ENCODE measurements around the gene JAKMIP2. TPM values are rescaled to one million over a fixed set of nuclear protein-coding genes. Genes with fewer than 3 reads are reported as not detected.
"Not testable (repeated sequence)": the region's sequence is repeated elsewhere in the genome, so short reads cannot be mapped to it uniquely, and the experiment has no call there.

The JAKMIP2 gene
- 0.02 and 0.19 TPM in 2 replicates for polyA plus RNA-seq (2011; rRNA removed)
- polyA minus RNA-seq (2011; rRNA and poly(A)+ RNA removed), result 0.46 TPM in 1 of 2 replicates, not detected in the other

DNA sequence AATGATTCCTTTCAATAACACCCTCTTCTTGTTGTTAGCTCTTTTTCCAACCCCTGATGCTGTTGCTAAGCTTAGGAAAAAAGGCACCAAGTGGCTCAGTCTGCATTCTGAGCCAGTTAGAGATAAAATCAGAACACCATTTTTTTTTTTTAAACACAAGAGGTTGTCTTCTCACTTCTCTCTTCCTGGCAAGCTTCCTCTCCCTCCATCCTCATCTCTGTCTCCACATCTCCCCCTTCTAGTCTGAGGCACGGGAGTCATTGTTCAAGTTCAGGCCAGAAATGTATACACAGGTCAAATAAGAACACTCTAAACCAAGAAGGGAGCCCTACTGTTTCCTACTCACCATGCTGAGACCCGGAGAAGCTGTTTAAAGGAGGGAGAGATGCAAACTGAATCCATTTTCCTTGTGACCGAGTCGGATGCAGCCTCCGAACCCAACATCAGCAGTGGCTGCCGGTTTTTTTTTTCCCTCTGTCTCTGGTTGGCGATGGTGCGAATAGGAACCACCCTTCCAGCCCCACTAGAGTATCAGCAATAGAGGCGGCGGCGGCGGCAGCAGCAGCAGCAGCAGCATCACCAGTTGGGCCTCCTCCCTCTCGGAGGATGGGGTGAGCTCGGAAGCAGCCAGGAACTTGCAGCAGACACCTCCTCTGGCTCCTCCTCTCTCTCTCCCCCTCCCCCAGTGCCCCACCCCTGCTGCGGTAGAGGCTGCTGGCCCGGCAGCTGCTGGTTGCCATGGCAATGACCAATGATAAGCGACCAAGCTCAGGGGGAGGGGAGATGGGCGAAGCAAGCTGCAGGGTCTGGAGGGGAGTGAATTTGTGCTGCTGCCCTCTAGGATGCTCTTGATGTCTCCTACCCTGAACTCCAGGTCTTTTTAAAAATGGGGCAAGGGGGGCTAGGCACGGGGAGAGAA lies at the start of gene JAKMIP2:
Gene JAKMIP2, minus strand, starts transcription at position 619 of the 919 bp plus-strand sequence. CDS start 110,922 bp downstream, outside the sequence.
- no peaks in the 10 kb centered on the region for H3K27me3 ChIP-seq (ENCODE audit: control insufficient read depth, insufficient read depth, low read length)
- H3K27ac ChIP-seq (ENCODE audit: low read depth, low read length), result no peak within 1 kb of the TSS
- ChIA-PET CTCF (no interaction called here), POLR2A (no interaction called here)
- H3K4me3 ChIP-seq (ENCODE audit: low read depth, low read length), result no peak within 1 kb of the TSS
- TF ChIP-seq, protein P1, sequence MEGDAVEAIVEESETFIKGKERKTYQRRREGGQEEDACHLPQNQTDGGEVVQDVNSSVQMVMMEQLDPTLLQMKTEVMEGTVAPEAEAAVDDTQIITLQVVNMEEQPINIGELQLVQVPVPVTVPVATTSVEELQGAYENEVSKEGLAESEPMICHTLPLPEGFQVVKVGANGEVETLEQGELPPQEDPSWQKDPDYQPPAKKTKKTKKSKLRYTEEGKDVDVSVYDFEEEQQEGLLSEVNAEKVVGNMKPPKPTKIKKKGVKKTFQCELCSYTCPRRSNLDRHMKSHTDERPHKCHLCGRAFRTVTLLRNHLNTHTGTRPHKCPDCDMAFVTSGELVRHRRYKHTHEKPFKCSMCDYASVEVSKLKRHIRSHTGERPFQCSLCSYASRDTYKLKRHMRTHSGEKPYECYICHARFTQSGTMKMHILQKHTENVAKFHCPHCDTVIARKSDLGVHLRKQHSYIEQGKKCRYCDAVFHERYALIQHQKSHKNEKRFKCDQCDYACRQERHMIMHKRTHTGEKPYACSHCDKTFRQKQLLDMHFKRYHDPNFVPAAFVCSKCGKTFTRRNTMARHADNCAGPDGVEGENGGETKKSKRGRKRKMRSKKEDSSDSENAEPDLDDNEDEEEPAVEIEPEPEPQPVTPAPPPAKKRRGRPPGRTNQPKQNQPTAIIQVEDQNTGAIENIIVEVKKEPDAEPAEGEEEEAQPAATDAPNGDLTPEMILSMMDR (IDR thresholded peaks at IDR 0.05; ENCODE audit: low read depth, low read length), result no peak
- no peaks in the 10 kb centered on the region for H3K9me3 ChIP-seq (ENCODE audit: control insufficient read depth, insufficient read depth, low read length)
- DNase-seq (ENCODE audit: low read depth, low spot score), result no peak

DNA sequence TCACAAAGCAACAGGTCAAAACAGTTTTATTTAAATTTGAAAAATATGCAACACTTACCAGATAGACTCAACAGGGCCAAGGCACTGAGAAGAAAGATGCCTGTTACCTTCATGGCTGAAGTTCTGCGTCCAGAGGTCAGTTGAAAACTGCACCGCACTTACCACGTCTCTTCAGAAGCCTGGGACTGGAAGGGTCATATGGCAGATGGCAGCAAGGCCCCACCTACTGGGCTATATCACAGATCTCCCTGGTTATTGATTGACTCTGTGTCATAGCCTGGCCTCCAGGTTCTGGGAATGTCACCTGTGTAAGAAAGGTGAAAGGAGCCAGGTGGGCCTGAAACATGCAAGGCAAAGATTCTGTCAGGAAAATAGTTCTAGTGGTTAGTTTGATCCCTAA lies 48.9 kb upstream of the JAKMIP2 start, which contains the start of gene SPINK1:
Gene SPINK1, minus strand, starts transcription at position 207 of the 400 bp plus-strand sequence. Its CDS starts 94 bp downstream, at position 113.
- no peak within 1 kb of the TSS for H3K27ac ChIP-seq (ENCODE audit: low read depth, low read length)
- CTCF ChIA-PET, result no interaction called here
- H3K27me3 ChIP-seq (ENCODE audit: control insufficient read depth, insufficient read depth, low read length), result no peaks in the 10 kb centered on the region
- no peaks in the 10 kb centered on the region for H3K9me3 ChIP-seq (ENCODE audit: control insufficient read depth, insufficient read depth, low read length)
- no peak for DNase-seq (ENCODE audit: low read depth, low spot score)
- no peak within 1 kb of the TSS for H3K4me3 ChIP-seq (ENCODE audit: low read depth, low read length)
- POLR2A ChIA-PET, result no interaction called here
- TF ChIP-seq, protein P1 (IDR thresholded peaks at IDR 0.05; ENCODE audit: low read depth, low read length), result no peak

DNA sequence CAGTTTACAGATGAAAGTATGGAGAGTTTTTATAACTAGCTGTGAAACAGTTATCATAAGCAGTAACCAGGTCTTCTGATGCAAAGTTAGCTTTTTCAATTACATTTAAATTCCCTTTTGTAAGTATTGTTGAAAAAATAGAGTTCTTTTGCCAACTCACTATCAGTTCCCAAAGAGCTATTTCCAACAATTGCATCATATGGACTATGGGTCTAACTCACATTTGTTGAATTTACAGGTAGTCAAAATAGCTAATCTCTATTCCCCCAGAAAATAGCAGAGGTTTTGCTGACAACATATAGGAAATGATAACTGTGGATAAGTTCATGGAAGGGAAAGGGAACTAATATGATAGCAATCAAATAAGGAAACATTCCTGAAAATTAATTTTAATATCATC lies 47.5 kb upstream of the JAKMIP2 start:
- TF ChIP-seq, protein P1 (IDR thresholded peaks at IDR 0.05; ENCODE audit: low read depth, low read length), result no peak
- DNase-seq (ENCODE audit: low read depth, low spot score), result no peak

DNA sequence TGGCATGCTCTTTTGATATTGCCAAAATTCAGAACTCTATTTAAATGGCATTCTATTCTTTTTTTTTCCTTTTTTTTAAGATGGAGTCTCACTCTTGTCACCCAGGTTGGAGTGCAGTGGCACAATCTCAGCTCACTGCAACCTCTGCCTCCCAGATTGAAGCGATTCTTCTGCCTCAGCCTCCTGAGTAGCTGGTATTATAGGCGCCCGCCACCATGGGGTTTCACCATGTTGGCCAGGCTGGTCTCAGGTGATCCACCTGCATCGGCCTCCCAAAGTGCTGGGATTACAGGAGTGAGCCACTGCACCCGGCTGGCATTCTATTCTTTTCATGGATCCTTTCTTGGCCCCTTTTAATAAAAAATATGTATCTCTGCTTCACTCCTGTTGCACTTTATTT lies 44.5 kb upstream of the JAKMIP2 start:
- POLR2A ChIA-PET; DNase-seq (ENCODE audit: low read depth, low spot score); H3K27me3 ChIP-seq (ENCODE audit: control insufficient read depth, insufficient read depth, low read length); H3K4me3 ChIP-seq (ENCODE audit: low read depth, low read length); H3K27ac ChIP-seq (ENCODE audit: low read depth, low read length); H3K9me3 ChIP-seq (ENCODE audit: control insufficient read depth, insufficient read depth, low read length): not testable (repeated sequence)
- CTCF ChIA-PET, result interaction anchor here (1.4 kb wide), 1 partner anchor 199 kb away, joined by 9 read pairs; no protein-coding TSS in a partner anchor

More for the DNA sequence above, 47.5 kb upstream of the JAKMIP2 start:
- Histone ChIP-seq H3K27me3 (ENCODE audit: control insufficient read depth, insufficient read depth, low read length) (peaks cover 4% of the 10 kb centered on the region), H3K9me3 (ENCODE audit: control insufficient read depth, insufficient read depth, low read length) (no peaks in the 10 kb centered on the region), H3K4me3 (ENCODE audit: low read depth, low read length) (no peak overlapping the region), H3K27ac (ENCODE audit: low read depth, low read length) (no peak overlapping the region)
- CTCF ChIA-PET, result interaction anchor here (1.4 kb wide), 1 partner anchor 202 kb away, joined by 4 read pairs; no protein-coding TSS in a partner anchor
- POLR2A ChIA-PET, result no interaction called here

DNA sequence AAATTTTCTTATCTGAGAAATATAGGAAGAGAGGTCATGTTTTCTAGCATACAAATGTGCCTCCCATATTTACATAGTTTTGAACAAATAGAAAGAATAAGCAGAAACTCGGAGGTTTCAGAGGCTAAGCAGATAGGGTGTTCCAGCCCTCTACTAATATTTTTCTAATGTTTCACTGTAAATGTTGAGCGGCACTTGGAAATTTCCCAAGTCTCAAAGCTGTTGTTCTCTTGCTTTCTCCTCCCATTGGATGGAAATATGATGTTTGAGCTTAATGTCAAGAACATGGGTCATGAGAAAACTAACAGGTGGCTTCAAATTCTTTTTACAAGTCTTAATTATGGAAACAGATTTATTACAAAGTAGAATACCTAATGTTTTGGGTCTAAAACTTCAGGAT lies 43.8 kb upstream of the JAKMIP2 start:
- POLR2A ChIA-PET, result no interaction called here
- H3K27me3 ChIP-seq (ENCODE audit: control insufficient read depth, insufficient read depth, low read length), result peaks cover 4% of the 10 kb centered on the region
- H3K4me3 ChIP-seq (ENCODE audit: low read depth, low read length), result no peak overlapping the region
- no peaks in the 10 kb centered on the region for H3K9me3 ChIP-seq (ENCODE audit: control insufficient read depth, insufficient read depth, low read length)
- H3K27ac ChIP-seq (ENCODE audit: low read depth, low read length), result no peak overlapping the region
- no peak for DNase-seq (ENCODE audit: low read depth, low spot score)
- CTCF ChIA-PET, result interaction anchor here (1.4 kb wide), 1 partner anchor 199 kb away, joined by 9 read pairs; no protein-coding TSS in a partner anchor
- TF ChIP-seq, protein P1 (IDR thresholded peaks at IDR 0.05; ENCODE audit: low read depth, low read length), result no peak
